ENCODE data around the gene LGI2. TPM values are rescaled to one million over a fixed set of nuclear protein-coding genes. Genes with fewer than 3 reads are reported as not detected.

LGI2 gene
- total RNA-seq, 1 donor, result not detected

Other genes starting within 250 kb of the LGI2 start
- gene SOD3, start 235.4 kb downstream of the LGI2 start, total RNA-seq, result 14.2 and 21.9 TPM in 2 replicates
- gene CCDC149, start 117.9 kb downstream of the LGI2 start, total RNA-seq, result 6.1 and 8.6 TPM in 2 replicates
- 4.5 and 6.5 TPM in 2 replicates for gene SEPSECS, start 129.5 kb upstream of the LGI2 start, total RNA-seq
- gene PI4K2B, start 203.1 kb upstream of the LGI2 start, total RNA-seq, result 22.9 and 25.9 TPM in 2 replicates

All from fibroblast of villous mesenchyme (primary cell).